HG03460 (cell line): ENCODE results near the gene NAB2.
"Not testable (repeated sequence)": the region's sequence is repeated elsewhere in the genome, so short reads cannot be mapped to it uniquely, and the experiment has no call there.

Experiments
- ATAC-seq: cut with Tn5 transposase; IDR thresholded peaks from one replicate; pipeline ENCODE4 v1.9.1; 2021; ENCODE audit not compliant: unreplicated experiment

Gene NAB2, protein sequence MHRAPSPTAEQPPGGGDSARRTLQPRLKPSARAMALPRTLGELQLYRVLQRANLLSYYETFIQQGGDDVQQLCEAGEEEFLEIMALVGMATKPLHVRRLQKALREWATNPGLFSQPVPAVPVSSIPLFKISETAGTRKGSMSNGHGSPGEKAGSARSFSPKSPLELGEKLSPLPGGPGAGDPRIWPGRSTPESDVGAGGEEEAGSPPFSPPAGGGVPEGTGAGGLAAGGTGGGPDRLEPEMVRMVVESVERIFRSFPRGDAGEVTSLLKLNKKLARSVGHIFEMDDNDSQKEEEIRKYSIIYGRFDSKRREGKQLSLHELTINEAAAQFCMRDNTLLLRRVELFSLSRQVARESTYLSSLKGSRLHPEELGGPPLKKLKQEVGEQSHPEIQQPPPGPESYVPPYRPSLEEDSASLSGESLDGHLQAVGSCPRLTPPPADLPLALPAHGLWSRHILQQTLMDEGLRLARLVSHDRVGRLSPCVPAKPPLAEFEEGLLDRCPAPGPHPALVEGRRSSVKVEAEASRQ

DNA sequence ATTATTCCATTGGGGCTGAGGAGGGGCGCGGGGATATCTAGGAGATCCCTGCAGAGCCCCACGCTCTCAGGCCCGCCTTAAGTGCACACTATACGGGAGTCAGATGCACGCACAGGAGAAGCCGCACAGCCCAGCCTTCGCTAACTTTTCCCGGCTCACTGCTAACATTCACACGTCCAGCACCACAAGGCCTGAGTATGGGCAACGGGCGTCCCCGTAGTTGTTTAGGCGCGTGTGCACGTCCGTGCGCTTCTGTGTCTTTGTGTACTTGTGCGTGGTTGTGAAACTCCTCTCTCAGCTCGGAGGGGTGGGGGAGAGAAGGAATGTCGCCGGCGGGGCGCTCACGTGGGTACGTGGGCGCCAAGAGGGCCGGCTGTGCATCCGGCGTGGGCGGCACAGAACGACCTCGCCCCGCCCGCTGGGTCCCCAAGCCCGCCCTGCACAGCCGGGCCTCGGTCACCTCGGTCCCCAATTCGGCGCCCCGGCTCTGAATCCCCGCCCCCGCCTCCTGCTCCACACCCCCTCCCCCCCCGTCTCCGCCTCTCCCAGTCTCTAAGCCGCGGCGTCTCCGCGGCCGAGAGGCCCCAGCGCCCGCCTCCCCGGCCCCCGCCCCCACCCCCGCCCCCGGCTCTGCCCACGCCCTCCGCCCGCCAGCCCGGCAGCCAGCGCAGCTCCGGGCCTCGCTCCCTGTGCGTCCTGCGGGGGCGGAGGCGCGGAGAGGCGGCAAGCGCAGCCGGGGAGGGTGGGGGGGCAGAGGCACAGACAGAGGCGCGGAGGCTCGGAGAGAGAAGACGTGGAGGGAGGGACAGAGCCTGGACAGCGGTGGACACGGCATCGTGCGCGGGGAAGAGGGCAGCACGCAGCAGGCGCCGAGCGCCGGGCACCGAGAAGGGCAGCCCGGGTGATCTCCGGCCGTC, at the start of gene NAB2:
Gene NAB2 (plus strand): TSS at position 761 of the 917 bp plus-strand sequence. CDS start 158 bp downstream, outside the sequence.
- ATAC-seq, result peak; percentile 47

DNA sequence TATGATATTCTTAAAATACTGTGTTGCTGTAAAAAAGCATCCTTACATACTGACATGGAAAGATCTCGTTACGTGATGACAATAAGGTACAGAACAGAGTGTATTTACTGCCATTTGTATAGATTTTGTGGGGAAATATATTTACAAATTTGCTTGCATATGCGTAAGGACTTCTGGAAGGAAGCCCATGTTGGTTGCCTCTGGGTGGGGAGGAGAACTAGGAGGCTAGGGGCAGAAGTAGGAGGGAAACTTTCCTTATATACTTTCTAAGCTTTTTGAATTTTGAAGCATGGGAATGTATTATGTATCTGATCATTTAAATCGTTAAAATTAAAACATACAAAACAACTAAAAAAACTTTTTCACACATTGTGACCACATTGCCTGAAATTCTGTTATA, 48.7 kb upstream of the NAB2 start:
- no peak for ATAC-seq

DNA sequence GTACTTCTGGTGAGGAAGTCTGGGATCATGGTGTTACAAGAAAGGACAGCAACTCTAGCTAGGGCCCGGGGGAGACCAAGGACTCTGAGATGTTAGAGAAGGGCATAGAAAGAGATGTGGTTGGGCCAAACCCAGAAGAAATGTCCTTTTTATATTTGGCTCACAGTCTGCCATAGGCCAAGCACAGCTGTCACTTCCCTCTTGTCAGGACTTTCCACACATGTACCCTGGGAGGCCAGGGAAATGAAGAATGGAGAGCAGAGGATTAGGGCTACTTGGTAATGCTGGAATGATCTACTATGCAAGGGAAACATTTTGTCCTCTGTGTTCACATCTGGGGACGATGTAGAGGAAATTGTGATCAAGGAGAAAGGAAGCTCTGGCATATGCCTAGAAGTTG, 48.2 kb upstream of the NAB2 start:
- ATAC-seq, result no peak

DNA sequence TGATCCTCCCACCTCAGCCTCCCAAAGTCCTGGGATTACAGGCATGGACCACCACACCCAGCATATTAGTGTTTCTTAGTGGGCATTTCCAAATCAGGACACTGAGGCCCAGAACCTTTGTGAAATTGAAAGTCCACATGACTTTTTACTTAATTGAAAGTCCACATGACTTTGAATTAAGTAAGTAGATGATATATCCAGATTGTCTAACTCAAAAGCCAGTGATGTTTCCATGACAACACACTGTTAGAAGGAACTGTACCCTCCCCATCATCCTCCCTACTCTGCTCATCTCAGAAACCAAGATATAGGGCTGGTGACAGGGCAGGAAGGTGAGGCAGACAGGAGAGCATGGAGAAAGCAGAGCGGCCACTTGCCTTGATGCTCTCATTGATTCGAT, 46.2 kb upstream of the NAB2 start:
- no peak for ATAC-seq

DNA sequence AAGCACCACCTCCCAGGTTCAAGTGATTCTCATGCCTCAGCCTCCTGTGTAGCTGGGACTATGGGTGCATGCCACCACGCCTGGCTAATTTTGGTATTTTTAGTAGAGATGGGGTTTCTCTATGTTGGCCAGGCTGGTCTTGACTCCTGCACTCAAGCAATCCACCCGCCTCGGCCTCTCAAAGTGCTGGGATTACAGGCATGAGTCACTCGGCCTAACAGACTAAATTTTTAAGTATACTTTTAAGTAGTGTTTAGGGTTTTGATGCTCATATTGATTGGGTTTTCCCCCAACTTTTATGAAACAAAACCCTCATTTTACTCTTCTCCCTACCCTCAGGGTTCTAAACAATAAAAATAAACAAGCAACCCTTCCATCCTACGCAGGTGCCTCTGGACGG, 44.4 kb upstream of the NAB2 start:
- no peak for ATAC-seq

DNA sequence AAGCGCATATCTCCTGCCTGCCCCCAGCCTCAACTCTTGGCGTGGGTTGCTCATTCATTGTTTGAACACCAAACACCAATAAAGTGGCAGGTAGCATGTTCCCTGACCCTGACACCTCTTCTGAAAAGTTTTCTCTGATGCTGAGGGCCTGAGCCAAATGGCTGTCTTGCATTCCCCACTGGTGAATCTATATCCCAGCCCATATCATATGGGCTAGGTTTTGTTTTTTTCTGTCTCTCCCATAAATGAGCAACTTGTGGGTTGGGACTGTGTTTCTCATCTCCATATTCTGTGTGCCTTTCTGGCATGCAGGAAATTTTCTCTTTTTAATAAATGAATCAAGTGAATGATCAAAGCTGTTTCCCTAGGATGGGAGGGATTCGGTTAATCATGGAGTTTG, 44.0 kb upstream of the NAB2 start:
- ATAC-seq, result no peak

DNA sequence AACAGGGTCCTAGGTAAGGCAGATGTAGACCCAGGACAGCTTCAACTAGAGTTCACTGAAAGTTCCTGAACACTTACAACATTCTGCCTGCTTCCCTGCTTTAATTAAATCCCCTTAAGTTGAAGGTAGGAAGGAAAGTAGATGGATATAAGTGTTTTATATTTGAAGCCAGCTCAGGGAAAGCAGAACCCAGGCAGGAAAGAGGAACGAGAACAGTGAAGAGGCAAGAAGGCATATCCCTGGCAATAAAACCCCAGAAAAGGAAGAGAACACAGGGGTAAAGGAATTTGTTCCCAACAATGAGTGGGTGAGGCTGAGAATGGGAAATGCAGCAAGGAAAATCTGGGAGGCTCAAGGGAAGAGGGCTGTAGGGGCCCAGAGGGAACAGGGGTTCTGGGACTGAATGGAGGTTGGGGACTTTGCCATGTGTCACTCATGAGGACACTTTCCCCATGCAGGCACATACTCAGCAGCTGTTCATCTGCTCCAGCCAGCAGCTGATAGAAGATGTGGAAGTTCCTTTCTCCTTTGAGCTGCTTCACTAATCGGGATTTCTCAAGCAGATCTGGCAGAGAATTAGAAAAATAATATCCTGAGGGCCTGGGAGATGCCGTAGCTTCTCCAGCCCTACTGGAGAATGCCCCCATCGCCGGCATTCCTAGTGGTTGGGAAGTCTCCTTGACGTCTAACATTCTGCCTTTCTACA, 42.7 kb upstream of the NAB2 start:
- no peak for ATAC-seq

DNA sequence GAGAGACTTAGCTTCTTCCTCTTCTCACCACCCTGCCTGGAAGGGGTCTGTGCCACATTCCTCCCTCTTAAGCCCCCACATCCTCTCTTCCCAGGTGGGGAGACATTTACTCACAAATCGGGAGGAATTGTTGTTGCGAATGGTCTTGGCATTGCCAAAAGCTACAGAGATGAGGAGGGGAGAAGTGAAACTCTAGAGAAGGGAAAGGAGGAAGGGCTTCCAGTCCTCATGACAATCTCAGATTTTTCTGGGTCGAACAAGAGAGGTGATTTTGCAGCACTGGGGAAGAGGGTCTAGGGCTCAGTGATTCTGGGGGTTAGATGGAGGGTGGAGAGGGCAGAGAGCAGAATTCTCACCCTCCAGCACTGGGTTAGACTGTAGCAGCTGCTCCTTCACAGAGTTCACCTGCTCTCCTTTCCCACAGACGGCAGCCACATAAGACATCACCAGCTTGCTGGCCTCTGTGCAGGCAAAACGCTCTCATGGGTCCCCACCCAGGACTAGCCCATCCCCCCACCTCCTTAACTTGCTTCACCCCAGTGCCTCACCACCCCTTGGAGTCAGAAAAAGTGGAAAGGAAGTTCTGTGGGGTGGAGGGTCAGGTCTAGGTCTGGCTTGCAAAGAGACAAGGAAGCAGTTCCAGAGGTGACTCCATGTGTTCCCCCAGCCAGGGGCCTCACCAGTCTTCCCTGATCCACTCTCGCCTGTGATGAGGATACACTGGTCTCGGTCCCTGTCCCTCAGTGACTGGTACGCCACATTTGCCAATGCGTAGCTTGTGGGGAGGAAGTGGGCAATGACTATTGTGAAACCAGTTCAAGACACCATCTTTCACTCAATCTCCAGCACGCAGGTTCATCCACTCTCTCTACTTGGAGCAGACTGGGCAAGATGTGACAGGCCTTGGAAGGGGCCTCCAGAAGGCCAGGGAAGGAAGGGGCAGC, 41.7 kb upstream of the NAB2 start:
- no peak for ATAC-seq

DNA sequence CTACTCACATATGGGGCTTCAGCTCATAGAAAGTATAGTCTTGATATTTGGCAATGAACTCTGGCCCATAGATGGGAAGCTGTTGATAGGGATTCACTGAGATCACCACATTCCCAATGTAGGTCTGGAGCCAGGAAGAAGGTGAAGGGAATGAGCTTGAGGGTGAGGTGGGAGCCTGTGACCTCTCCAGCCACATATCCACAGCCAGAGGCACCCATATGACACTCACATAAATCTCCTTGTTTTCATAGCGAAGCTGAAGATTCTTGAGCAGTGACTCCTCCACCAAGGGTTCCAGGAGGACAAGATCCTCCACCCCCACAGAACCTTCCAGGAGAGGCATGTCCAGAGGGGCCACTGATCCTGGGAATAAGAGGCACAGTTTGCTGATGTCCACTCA, 40.9 kb upstream of the NAB2 start:
- no peak for ATAC-seq

DNA sequence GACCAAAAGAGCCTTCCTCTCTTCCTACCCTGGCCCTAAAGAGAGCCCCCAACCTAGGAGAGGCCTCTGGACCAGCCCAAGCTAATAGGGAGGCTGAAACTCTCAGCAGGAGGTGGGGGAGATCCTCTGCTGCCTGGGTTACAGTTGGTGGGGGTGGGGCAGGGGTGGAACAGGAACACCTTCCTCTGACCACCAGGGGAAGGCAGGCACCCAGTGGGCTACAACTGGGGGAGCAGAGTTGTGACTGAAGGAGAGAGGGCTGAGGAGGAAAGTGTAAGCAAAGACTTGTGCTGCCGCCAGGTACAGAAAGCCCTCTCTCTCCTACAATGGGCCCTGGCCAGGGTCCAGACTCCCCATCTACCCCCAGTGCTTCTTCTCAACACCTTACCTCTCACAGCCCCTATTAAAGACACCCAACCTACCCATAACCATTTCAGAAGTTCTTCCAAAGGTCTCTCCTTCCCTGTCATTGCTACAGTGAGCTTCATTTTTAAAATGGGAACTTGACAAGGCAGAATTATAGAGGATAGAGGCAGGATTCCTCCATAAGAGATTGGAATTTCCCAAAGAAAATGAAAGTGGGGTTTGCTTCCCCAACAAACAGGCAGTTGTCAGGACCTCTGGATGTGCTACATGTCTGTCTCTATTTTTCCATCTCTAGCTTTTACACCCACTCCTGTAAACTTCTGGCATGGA, 40.3 kb upstream of the NAB2 start:
- no peak for ATAC-seq

DNA sequence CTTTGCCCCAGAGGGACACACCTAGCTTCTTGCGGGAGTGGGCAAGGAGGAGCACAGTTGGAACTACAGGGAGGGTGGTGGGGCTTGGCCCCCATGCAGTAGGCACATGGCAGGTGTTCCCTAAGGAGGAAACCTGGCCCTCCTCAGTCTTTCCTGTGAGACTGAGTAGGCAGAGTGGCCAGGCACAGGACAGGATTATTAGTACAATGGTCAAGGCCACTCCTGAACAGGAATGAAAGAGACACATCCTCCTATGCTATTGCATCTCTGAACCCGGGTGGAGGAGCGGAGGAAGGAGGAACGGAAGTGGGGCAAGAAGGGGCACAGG, 39.8 kb upstream of the NAB2 start:
- no peak for ATAC-seq

DNA sequence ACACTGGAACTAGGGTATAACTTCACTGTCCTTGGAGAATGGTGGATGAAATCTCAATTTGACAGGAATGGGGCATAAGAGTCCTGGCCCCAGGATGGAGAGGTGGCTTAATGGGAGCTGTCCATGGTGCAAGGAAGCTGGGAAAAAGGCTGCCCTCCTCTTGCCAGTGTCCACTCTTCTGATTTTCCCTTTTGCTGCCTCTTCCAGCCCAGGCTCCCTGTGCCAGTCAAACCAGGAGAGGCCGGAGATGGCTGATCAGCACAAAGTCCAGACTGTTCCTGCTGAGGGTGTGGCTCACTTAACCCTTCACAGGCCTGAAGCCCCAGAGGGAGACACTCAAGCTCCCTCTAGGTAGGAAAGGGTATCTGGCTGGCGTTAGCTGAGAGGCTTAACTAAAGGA, 39.0 kb upstream of the NAB2 start, which contains the start of gene MYO1A:
Gene MYO1A (minus strand): TSS at position 240 of the 400 bp plus-strand sequence. CDS start 1,806 bp downstream, outside the sequence.
- no peak for ATAC-seq

DNA sequence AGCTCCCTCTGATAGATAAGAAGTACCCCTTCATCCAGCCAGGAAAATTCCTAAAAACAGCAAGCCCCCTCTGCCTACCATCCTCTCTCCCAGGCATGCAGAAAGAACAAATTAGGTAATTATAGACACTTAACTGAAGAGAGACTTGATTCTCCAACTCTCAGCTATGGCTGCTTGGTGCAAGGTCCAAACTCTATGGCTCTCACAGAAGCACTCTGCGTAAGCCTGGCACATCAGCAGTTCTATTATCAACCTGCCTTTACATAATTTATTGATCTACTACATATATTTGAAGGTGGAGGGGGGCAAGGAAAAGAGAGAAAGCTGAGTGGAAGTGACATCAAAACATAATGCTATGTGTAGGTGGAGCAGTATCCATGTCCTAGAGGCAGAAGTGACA, 37.9 kb upstream of the NAB2 start:
- no peak for ATAC-seq

DNA sequence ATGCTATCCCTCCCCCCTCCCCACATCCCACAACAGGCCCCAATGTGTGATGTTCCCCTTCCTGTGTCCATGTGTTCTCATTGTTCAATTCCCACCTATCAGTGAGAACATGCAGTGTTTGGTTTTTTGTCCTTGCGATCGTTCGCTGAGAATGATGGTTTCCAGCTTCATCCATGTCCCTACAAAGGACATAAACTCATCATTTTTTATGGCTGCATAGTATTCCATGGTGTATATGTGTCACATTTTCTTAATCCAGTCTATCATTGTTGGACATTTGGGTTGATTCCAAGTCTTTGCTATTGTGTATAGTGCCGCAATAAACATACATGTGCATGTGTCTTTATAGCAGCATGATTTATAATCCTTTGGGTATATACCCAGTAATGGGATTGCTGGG, 35.8 kb upstream of the NAB2 start:
- not testable (repeated sequence) for ATAC-seq

DNA sequence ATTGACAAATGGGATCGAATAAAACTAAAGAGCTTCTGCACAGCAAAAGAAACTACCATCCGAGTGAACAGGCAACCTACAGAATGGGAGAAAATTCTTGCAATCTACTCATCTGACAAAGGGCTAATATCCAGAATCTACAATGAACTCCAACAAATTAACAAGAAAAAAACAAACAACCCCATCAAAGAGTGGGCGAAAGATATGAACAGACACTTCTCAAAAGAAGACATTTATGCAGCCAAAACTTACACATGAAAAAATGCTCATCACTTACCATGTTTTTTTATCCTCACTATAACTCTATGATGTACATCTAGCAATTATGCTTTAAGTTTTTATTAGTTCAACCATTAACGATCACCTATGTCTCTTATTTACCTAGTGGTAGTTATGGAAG, 35.0 kb upstream of the NAB2 start:
- ATAC-seq, result not testable (repeated sequence)

DNA sequence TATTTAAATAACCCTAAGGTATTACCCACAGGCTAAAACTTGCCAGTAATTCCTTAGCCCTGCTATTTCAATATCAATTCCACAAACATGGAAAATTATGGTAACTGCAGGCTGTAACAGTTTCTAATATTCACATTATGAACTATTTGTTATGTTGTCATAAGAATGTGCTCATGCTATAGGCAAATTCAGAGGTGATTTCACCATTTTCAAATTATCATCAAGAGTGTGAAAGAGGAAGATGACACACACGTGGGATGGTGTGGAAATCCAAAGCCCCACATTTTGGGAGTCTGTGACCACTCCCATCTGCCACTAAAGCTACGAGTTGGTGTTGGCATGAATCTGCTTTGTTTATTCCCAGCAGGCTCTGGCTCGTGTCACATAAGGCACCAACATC, 33.1 kb upstream of the NAB2 start:
- no peak for ATAC-seq

DNA sequence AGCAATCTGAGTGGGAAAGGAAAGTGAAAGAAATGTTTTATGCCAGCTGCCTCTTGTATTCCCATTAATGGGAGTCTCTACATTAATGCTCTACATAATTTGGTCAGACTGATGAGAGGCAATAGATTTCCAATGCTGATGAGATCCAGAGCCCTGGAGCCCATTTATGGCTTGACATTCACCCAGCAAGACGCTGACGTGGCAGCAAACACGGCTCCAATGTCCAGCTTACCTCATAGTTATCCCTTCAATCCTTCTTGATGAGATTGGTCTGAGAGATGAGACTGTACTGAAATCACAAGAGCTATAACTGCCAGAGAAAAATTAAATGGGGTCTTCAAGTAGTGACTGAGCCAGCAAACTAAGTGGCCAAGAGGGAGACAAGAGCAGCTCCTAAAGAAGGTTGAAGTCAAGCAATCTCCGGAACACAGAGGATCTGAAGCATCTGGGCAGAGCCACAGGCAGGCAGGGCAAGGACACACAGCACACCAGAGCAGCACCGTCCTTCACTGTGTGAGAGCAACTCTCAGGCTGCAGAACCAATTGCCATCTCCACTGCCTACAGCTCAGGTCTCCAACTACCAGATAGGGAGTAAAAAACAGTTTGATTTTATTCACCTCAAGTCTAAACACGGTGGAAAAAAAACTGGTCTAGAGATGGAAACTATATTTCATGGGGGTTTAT, 31.7 kb upstream of the NAB2 start:
- no peak for ATAC-seq

DNA sequence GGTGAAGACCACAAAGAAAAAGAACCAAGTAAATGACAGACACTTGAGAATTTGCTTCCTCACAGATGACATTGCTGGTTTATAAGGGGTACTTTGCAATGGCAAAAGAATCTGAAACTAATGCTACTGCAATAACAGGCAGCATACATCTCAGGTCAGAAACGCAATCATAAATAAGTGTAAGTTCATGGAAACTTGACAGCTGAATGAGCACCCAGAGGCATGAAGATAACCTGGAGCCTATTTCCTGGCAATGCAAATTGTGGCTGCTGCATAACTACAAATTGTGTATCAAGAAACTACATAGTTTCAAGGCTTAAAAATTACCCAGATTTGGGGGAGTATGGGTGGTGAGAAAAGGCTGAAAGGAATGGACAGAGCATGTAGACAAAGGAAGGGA, 30.5 kb upstream of the NAB2 start:
- no peak for ATAC-seq
